Fibroblast of gingiva (primary cell): ENCODE measurements around the gene PGGT1B.
A peak's percentile ranks its signal among the peaks of the same experiment; 100 is the strongest.

Experiments used
- DNase-seq: peaks from one replicate; pipeline ENCODE4 v3.0.0-alpha.2; 2011; ENCODE audit warnings: low read depth

The PGGT1B gene

DNA sequence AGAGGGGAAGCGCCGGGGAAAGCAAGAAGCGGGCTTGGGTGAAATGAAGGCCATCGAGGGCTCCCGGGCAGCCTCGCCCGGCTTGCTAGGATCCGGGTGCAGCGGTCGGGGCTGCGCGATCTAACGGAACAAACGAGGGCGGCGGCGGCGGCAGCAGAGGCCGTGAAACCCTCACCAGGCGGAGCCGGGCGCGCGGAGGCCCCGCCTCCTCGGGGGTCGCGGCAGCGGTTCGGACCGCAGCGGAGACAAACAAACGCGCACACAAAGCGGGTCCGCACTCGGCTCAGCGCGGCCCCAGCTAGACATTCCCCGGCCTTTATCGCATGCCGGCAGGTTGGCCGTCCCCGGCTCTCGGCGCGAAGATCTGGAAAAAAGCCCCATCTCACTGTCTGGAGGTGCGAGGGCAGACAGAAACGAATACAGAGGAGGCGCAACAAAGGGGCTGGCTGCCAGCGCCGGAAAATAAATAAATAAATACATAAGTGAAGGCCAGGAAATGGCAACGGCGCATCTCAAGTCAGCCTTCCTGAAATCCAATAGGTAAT is 82.4 kb downstream of the PGGT1B start:
- no peak for DNase-seq

DNA sequence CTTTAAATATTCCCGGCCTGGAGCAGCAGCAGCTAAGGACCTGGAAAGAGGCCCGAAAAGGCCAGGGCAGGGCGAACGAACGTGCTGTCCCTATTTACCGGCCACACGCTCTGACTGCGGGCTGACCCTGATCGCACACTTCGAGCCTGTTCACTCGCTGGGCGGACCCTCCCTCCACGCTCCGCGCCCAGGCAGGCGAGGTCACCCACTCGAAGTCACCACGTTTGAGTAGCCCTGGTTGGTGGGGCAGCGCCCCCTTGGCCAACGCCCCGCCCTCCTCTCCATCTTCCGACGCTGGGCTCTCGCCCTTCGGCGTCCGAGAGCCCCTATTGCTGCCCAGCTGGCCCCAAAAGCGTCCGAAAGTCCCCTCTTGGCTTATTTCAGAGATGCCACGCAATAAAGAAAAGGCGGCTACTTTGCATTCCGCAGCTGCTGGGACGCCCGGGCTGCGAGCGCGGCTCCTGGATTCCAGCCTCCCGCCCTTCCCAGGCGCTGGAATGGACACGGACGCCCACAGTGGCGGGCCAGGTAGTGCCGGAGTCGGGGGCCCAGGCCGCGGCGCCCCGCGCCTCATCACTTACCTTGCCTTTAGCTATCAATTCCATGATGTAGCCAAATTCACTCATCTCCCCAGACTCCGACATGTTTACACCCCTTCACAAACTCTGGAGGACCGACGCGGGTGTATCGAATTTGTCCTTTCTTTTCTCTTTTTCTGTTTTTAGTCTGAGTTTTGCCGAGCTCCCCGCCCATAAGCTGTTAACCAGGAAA is 83.1 kb downstream of the PGGT1B start:
- no peak for DNase-seq

DNA sequence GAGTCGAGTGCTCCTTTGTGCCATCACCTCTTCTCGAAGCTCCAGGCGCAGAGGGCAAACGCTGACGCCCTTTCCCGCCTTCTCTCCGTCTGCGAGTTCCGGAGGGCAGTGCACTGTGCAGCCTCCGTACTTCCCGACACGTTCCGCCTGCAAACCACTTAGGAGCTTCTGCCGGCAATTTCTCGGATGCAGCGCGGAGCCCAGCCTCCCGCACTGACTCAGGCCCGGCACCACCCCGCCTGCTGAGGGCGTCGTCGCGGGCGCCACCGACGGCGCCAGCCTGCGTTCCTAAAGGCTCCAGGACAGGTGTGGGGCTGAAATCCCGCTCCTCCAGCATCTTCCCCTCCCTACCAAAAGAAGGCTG is 83.7 kb downstream of the PGGT1B start:
- DNase-seq: no peak

DNA sequence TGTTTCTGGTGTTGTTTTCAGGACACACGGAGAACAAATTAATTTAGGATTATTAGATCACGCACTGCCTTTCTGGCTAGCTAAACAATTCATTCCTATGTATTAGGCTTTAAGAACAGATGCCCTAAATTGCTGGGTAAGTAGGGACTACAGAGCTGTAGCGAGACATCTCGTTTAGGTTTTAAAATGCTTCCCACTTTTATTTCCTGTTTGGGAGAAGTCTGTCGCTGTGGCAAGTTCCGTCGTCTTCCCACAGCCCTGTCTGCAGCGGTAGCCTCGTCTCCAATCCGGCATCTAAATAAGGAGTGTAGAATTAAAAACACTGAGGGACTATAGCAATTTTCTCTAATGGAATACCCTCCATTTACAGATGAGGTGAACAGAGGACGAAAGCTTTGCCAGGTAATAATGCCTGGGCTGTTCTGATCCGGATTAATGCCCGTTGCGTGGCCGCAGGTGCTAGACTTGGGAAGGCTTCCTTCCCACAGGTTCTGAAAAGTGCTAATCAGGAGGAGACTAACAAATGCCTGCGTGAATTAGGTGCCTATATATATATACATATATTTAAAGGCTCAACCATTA is 91.7 kb downstream of the PGGT1B start:
- DNase-seq: no peak

DNA sequence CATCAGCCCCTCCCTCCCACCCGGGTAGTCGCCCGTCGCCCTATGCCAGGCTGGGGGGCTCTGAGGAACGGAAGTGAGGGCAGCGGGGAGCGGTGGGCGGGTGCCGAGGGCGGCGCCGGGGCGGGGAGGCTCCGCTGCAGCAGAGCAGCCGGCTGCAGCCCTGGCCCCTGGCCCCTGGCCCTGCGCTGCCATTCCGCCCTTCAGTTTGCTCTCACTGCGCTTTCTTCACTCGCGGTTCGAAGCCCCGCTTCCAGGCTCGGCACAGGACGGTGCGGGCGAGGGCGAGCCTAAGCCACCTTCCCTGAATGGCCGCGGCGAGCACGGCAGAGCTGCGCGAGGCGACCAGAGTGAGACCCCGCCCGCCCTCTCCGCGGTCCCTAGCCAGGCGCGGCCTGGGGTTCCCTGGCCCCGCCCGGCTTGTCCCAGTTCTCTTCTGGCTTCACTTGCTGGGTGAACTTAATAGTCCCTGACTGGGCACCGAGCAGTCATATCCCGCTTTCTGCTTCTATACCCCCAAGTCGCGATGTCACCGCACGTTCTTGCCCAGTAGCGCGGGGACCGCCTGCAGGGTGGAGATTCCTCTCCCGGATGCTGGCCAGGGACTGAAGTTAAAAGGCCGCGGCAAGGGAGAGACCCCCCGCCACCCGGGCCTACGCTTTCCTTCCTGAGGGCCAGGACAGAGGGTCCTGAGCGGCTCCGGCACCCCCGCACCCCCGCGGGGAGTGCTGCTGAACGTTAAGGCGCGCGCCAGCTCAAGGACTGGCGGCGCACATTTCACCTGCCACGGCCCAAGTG is 92.3 kb downstream of the PGGT1B start:
- DNase-seq: peak; percentile 3

DNA sequence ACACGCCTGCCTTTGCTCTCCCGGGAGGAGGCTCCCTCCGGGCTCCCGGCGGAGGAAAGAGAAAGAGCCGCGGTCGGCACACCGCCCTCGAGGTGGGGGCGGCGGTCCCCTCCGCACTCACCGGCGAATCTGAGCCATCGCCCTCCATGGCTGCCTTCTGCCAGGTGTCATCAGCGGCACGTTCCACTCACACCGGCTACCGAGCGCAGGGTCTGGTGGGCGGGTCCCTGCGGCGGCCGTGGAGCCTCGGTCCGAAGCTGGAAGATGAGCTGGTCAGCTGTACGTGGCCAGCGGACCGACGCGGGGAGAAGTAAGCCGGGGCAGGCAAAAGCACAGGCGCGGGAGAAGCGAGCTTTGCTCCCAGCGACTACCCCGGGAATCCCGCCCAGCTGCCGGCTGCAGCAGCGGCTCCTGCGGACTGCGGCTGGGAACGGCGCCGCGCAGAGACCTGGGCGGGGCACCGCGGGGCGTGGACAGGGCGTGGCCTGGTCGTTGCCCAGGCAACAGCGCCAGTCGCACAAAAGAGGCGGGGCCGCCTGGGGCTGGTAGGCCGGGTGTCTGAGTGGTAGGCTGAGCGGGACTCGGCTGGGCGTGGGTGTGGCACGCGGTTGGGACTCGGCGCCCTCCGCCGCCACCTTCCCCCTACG is 93.1 kb downstream of the PGGT1B start, which contains the start of gene TRIM36:
TRIM36 (minus strand) TSS at position 422 of the 647 bp plus-strand sequence; CDS start at position 148, 274 bp downstream.
- peak; percentile 88 for DNase-seq

DNA sequence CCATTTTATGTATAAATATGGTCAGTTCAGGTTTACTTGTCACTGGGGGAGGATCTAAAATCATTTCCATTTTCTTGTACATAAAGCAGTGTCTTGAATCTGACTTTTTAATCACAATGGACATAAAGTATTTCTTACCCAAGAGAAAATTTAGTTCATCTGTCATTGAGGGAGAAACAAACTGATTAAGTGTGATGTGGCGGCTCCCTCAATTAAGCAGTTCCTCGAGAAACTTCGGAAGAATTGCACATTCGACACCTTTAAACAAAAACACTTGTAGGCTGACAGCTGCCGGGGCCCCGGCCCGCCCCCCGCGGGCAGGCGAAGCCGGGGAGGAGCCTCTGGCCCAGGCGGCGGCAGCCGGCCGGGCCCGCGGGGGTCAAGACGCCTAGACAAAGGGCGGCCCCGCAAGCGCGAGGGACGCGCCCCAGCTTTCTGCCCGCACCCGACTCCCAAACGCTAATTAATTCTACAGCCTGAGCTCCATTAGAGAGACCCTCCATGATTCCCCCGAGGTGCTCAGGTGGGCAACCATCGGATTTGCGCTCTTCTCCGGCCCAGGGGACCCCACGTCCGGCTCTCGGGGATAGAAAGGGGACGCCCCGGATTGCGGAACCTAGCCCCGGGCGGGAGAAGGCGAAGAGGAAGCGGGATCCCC is 93.7 kb downstream of the PGGT1B start:
- no peak for DNase-seq

DNA sequence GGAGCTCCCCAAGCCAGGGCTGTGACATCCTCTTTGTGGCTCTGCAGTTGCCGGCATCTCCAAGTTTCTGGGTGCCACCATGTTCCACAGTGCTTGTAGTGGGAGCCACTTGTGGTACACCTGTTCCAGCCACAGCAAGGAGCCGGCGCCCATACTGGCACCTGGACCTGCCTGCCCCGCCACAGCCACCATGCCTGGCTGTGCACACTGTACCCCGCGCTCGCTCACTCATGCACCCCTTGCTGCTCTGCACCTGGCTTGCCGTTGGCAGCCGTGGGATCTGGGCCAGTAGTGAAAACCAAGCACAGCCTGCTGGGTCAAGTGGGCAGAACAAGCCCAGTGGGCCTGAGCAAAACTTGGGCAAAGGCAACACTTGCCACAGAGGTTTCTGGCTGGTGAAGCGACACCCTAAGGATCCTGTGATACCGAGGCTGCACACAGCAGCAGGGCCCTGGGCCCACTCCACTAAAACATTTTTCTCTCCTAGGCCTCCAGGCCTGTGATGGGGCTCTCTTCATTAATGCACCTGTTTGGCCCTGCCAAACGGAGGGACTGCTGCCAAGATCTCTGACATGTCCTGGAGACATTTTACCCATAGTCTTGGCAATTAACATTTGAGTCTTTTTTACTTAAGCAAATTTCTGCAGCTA is 95.8 kb downstream of the PGGT1B start:
- DNase-seq: no peak

DNA sequence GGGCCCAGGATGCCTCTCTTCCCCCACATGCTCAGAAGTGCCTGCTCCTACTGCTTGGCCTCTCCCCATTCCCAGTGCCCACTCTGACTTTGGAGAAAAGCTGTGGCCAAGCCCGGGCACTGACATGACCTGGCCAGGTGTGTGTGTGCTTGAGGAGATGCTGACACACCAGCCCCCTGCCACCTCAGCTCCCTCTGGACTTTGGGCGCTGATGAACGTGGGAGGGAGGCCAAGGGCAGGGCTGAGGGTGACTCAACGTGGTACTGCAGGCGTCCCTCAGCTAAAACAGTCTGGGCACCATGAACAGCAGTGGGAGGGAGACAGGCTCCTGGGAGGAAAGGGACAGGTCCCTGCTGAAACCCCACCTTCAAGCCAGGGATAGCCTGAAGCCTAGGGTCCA is 96.9 kb downstream of the PGGT1B start:
- DNase-seq: no peak

DNA sequence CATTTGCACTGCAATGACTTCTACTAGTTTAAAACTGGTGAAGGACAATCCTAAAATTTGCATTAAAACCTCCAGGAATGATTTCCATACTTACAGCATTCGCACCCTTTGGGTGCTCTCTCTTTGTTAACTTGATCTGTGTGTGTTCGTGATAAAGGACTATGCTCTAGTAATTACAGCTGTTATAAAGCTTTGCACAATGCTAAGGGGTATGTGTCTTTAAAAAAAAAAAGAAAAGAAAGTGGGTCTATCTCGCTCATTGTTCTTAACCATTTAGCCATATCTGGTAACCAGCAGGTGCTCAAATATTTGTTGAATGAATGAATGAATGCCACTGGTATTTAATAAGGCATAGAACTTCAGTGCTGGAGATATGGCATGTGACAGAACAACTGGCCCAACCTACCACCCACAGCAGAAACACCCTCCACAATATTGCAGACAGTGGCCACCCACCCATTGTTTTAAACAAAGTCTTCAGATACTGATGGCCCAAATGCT is 101.7 kb downstream of the PGGT1B start:
- DNase-seq: no peak
